Cardiac muscle cell (in vitro differentiated cells and primary cell): ENCODE results near the gene ZNF277. TPM values are rescaled to one million over a fixed set of nuclear protein-coding genes. Genes with fewer than 3 reads are reported as not detected.

Source experiments
- DNase-seq, 2 donors: peaks; one replicate each; pipeline versions ENCODE4 v3.0.0 to v3.0.0-alpha.2; 2010 to 2017; ENCODE audit warnings: low read depth in 1 of 2, low spot score in 1 of 2
- H3K27ac ChIP-seq: fragments of 200-600 bp; sonication (generic); 2 replicates; pipeline ENCODE4 v1.5.1; 2016
- H3K27me3 ChIP-seq: fragments of 200-600 bp; sonication (generic); 2 replicates; pipeline ENCODE4 v1.6.0; 2016; ENCODE audit warnings: control low read depth
- H3K36me3 ChIP-seq: fragments of 200-600 bp; sonication (generic); 2 replicates; pipeline ENCODE4 v1.5.1; 2016; ENCODE audit warnings: control low read depth
- H3K4me1 ChIP-seq: fragments of 200-600 bp; sonication (generic); 2 replicates; pipeline ENCODE4 v1.8.1; 2017; ENCODE audit warnings: low read depth, mild to moderate bottlenecking, mixed run types
- H3K4me3 ChIP-seq: fragments of 200-600 bp; sonication (generic); 2 replicates; pipeline ENCODE4 v1.5.1; 2016; ENCODE audit warnings: mild to moderate bottlenecking
- H3K9me3 ChIP-seq: fragments of 200-600 bp; sonication (generic); 2 replicates; pipeline ENCODE4 v1.5.1; 2017; ENCODE audit warnings: low read depth, mild to moderate bottlenecking, control low read depth
- polyA plus RNA-seq: library from polyadenylated mRNA; unstranded; fragments of >200 nt; fragmentation: Nextera tagmentation; extraction: Ambion mirVana; gene quantifications from 2 replicates; pipeline ENCODE4 v1.2.1, GENCODE V29; 2016
- total RNA-seq: library from RNA; depleted of rRNA; stranded (reverse); fragments of >200 nt; gene quantifications from 2 replicates; pipeline ENCODE4 v1.2.3, GENCODE V29; 2016
- TF ChIP-seq, protein P1 (sequence below): IDR thresholded peaks from 2 replicates; pipeline ENCODE4 v1.5.1; 2012; ENCODE audit warnings: low read depth, mild to moderate bottlenecking, low read length

Gene ZNF277
- total and polyA plus RNA-seq, 2 experiments from 2014 or later = 9.8 to 22.6 TPM

DNA sequence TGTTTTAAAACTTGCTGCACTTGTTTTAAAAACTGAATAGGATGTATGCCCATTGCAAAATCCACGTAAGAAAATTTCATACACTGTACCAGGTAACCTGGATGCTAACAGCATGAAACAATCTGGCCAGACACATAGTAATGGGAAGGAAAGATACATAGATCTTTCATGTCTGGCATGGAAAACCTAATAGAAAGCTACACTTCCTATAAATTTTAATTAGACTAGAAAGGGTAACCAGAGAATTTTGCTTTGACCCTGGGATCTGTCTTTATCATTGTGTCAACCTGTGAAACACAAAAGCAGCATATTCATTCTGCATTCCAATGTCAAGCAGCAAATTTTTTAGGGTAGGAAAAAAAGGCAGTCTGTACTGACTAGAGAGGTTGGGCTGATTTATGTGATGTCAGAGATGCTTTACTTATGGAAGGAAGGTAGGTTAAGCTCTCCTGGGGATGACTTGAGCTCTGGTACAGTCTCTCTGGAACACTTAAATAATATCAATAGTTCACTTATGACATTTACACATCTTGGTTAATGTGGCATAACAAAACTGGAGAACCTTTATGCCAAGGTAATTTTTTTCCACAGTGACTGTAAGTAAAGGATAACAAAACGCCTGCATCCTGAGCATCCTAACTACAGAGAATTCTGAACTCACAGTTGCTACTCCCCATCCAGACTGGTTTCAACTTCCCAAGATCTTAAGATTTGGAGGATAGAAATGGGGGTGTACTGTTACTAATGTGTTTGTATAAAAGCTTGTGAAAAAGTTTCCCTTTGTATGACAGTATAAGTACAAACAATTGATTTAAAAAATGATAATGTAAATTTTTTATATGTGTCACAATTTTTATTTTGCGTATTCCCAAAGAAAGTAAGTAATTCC lies 45.0 kb upstream of the ZNF277 start:
- no peak overlapping the region for H3K4me3 ChIP-seq
- H3K27me3 ChIP-seq = no peaks in the 10 kb centered on the region
- H3K36me3 ChIP-seq = no peaks in the 10 kb centered on the region
- DNase-seq = no peak
- no peak overlapping the region for H3K27ac ChIP-seq
- H3K9me3 ChIP-seq = no peaks in the 10 kb centered on the region
- H3K4me1 ChIP-seq = peaks cover 15% of the 10 kb centered on the region
- TF ChIP-seq, protein P1, sequence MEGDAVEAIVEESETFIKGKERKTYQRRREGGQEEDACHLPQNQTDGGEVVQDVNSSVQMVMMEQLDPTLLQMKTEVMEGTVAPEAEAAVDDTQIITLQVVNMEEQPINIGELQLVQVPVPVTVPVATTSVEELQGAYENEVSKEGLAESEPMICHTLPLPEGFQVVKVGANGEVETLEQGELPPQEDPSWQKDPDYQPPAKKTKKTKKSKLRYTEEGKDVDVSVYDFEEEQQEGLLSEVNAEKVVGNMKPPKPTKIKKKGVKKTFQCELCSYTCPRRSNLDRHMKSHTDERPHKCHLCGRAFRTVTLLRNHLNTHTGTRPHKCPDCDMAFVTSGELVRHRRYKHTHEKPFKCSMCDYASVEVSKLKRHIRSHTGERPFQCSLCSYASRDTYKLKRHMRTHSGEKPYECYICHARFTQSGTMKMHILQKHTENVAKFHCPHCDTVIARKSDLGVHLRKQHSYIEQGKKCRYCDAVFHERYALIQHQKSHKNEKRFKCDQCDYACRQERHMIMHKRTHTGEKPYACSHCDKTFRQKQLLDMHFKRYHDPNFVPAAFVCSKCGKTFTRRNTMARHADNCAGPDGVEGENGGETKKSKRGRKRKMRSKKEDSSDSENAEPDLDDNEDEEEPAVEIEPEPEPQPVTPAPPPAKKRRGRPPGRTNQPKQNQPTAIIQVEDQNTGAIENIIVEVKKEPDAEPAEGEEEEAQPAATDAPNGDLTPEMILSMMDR = no peak

DNA sequence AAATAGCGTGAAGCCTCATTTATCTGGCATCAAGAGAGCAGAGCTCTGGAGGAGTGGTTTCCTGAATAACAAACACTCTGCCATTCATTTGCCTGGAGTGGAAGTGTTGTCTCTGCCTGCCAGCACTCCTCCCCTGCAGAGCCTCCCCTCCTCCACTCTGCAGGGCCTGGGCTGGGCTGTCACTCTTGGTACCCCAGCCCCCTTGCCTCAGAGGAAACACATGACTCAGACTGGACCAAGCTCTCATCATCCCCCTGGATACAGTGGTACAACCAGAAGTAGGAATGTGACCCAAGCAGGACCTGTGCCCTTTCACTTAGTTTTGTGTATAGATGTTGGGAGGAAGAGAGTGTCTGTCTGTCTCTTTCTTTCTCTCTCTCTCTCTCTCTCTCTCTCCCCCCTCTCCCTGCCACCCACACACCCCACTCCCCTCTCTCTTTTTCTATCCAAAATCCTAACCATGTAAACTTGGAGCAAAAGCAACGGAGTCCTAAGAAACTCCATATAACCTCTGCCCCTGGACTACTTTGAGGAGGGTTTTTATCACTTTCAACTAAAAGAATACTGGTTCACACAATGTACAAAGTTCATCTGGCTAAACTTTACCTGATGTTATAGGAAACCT lies 44.2 kb upstream of the ZNF277 start:
- TF ChIP-seq, protein P1 = no peak
- Histone ChIP-seq H3K4me3 (no peak overlapping the region), H3K27me3 (no peaks in the 10 kb centered on the region), H3K9me3 (no peaks in the 10 kb centered on the region), H3K4me1 (peaks cover 15% of the 10 kb centered on the region), H3K27ac (no peak overlapping the region), H3K36me3 (no peaks in the 10 kb centered on the region)
- DNase-seq = peak; percentile 68 to 94

DNA sequence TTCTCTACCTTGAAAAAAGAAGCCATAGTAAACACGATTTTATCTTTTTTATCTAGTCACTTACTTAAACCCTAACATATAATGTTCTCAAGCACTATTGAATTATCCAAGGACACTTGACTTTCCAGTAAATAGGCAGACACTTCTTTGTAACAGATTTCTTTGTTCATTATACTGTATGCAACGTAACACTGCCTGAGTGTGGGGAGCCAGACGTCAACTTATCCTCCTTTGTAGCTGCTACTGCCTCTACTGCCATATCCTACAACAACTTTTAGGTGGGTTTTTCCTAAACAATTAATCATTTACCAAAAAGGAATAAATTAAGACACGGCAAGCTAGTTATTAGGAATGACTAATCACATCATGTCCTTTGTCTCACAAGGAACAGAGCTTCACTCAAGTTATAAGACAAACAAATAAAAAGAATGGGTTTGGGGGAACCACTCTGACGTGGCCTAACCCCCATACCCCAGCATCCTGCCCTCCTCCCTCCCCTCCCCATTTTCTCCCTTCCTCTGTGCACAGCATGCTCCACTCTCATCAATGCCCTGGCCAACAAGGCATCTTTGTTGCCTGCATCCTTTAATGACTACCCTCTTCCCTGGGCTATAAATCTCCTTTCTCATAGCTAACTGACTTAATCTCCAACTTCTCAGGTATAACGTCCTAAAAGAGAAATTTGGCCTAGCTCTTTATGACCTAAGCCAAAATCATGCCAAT lies 43.5 kb upstream of the ZNF277 start:
- Histone ChIP-seq H3K4me1 (peaks cover 15% of the 10 kb centered on the region), H3K9me3 (no peaks in the 10 kb centered on the region), H3K27me3 (no peaks in the 10 kb centered on the region), H3K4me3 (no peak overlapping the region), H3K36me3 (no peaks in the 10 kb centered on the region), H3K27ac (no peak overlapping the region)
- no peak for DNase-seq
- TF ChIP-seq, protein P1 = no peak

DNA sequence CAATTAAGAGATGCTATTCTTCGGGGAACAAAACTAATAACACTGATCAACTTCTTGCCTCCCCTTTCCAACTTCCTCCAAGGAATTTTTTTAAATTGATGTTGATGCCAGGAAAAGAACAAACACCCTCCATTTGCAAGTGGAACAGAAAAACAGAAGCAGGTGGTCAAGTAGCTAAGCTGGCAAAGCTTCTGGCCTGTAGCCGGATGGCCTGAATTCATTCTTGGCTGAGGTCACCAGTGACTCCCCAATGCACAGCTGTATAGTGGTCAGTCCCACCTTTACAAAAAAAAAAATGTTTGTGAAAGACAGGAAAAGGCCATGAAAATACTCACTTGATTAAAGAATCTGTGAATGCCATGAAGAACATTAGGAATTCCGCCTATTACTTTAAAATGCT lies 39.3 kb upstream of the ZNF277 start:
- TF ChIP-seq, protein P1 = no peak
- DNase-seq = no peak
- H3K36me3 ChIP-seq = no peaks in the 10 kb centered on the region
- no peaks in the 10 kb centered on the region for H3K27me3 ChIP-seq
- H3K9me3 ChIP-seq = no peaks in the 10 kb centered on the region
- H3K4me3 ChIP-seq = no peak overlapping the region
- no peak overlapping the region for H3K27ac ChIP-seq
- peaks cover under 1% of the 10 kb centered on the region for H3K4me1 ChIP-seq

DNA sequence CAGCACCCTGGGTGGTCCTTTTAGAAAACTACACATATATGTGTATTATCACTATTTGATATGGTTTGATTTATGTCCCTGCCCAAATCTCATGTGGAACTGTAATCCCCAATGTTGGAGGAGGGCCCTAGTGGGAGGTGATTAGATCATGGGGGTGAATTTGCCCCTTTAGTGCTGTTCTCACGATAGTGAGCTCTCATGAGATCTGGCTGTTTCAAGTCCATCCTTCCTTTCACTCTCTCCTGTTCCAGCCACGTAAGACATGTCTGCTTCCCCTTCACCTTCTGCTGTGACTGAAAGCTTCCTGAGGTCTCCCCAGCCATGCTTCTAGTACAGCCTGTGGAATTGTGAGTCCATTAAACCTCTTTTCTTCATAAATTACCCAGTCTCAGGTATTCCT lies 37.6 kb upstream of the ZNF277 start:
- no peaks in the 10 kb centered on the region for H3K27me3 ChIP-seq
- H3K36me3 ChIP-seq = no peaks in the 10 kb centered on the region
- H3K4me3 ChIP-seq = no peak overlapping the region
- DNase-seq = no peak
- H3K27ac ChIP-seq = no peak overlapping the region
- no peaks in the 10 kb centered on the region for H3K9me3 ChIP-seq
- TF ChIP-seq, protein P1 = no peak
- H3K4me1 ChIP-seq = no peaks in the 10 kb centered on the region
